NCI-H2029 (cell line): ENCODE results near the gene SPRTN.
"Not testable (repeated sequence)": the region's sequence is repeated elsewhere in the genome, so short reads cannot be mapped to it uniquely, and the experiment has no call there.

ENCODE experiments used
- DNase-seq: peaks from one replicate; lab custom pipeline; 2025; lab: John Stamatoyannopoulos, UW

The SPRTN gene

DNA sequence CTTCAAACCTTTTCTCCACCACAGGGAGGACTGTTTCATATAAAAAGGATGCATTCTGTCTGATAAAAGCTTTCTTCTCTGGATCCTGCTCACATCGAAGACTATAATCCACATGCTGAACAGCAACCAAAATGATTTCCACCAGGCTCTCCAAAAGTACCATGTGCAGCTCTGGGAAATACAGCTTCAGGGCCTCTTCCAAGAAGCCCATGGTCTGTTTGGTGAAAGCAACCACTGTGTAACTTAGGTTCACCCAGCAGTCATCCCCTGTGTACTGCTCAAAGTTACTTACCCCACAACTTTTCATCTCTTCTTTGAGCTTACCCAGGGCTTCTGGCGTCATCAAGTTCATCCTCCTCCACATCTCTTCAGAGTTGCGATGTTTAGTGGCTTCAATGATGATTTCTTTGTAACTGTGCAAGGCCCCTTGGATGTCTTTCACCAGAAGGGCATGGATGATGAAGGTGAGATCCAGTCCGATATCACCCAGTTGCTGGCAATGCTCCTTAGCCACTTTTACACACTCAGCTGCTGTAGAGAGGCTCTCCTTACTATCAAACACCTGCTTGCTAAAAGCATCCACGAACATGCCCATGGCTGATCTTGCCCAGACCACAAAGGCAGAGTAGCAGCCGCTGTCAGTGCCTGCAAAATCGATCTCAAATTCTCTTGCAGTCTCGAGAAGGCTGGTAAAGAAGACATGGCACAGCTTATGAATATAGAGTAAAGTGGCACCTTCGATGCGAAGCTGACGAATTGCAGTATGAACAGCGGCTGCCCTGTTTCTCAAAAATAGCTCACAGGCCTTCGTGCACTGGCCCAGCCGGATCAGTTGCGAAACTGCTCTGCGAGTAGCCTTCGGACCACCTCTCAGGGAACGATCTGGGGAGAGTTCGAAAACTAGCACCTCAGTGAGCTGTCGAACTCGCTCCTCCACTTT is 2.2 kb upstream of the SPRTN start:
- no peak for DNase-seq

DNA sequence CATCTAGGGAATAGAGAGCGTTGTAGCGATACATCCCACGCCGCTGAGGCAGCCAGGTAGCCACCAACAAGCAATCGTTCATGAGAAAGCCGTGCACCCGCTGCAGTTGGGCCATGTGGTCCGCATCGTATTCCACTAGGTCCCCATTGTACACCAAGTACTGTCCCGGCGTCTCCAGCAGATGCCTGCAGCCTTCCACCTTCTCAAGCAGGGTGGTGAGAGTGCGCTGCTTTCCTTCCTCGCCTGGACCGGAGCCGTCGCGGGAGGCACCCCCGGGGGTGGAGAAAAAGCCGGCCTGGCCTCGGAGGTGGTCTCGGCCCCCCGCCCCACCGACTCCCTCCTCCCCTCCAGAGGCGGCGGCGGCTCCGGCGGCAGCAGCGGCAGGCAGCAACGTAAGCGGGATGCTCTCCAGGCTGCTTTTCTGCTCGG is 1.0 kb upstream of the SPRTN start:
- no peak for DNase-seq

DNA sequence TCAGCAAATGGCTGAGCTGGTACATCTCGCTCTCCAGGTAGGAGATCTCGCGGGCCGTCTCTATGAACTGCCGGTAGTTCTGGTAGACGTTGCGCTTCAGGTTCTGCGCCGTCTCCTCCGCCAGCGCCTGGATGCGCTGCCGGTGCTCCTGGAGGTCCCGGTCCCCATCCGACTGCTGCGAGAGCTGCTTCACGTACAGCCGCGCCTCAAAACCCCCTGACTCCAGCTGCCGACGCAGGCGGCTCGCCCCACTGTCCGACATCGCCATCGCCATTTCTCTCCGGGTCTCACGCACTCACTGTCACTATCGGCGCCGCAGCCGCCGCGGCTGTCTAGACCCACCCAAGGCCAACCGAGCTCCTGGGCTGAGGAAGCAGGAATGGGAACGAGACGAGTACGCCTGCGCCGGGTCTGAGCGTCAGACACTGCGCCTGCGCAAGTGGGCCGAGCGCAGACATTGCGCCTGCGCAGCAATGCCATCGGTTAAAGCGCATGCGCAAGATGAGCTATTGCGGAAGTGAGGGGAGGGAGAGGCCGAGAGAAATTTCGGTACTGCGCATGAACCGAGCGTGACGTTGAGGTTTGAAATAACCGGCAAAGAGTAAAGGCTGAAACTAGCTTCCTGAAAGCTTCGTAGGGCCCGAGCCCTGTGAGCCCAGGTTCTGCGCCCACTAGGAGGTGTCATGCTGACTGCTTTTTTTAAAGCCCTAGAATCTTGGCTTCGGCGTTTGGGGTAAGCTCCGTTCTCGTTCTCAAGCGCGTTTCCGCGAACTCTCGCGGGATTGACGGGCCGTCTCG is 422 bp upstream of the SPRTN start, which contains the start of gene EXOC8:
Gene EXOC8, minus strand, starts transcription at position 381 of the 798 bp plus-strand sequence. Its CDS starts 107 bp downstream, at position 274.
- DNase-seq = peak; percentile 92

DNA sequence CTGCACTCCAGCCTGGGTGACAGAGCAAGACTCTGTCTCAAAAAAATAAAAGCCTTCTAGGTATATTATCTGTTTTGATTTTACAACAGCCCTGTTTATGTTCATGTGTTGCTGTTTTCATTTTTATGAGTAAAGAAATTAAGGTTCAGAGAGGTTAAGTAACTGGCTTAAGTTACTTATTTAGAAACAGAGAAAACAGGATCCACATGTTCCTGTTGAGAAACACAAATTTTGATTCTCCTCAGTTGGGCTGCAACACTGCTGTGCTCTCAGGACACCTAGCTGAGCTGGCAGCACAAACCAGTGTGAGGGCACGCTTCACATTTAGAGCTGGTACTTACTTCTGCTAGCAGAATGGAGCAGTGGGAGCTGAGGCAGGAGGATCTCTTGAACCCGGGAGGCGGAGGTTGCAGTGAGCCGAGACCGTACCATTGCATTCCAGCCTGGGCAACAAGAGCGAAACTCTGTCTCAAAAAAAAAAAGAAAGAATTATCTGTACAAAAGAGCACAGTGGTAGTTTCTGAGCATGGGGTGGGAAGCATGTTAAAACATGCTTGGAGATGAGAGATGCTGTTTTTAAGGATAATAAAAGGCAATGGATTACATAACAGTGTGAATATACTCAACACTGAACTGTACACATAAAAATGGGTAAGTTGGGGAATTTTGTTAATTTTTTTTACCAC is 2.4 kb downstream of the SPRTN start:
- DNase-seq = no peak

DNA sequence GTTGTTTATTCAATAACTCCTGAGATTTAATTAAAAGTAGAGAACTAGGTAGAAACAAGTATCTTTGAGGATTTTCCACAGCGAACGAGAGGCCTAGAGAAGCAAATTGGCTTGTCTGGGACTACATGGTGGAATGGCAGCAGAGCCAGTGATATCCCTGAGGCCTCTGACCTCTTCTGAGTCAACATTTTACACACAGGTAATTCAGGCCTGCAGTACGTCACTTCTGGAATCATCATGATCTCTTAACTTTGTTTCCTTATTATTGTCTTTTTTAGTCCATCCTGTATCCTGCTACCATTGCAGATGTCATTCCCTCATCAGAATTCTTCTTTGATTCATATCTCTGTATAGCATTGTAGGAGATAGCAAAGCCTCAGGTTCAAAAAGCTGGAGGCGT is 9.9 kb downstream of the SPRTN start:
- DNase-seq = no peak

DNA sequence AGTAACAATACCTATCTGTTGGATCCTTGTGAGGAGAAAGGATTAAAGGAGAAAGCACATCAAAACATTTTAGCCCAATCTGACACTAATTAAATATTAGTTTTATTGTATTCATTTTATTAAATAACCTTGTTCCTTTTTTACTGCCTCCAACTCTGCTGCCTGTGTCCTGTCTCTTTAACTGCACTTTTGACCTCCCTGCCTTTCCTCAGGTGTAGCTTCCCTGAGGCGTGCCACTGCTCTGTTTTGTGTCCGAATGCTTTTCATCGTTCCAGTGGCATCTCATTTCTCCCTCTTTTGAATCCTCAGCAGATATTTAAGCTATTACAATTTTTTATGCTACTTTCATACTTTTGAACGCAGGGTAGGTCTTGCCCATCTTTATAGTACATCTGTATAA is 10.3 kb downstream of the SPRTN start:
- DNase-seq = no peak

DNA sequence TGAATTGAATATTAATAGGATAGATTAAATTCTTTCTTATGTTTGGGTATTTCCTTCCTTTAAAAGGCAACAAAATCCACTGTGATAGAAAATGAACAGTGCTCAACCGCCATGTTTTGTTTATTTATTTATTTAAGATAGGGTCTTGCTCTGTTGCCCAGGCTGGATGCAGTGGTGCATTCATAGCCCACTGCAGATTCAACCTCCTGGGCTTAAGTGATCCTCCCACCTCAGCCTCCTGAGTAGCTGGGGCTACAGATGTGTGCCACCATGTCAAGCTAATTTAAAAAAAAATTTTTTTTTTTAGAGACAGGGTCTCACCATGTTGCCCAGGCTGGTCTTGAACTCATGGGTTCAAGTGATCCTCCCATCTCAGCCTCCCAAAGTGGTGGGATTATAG is 10.8 kb downstream of the SPRTN start:
- not testable (repeated sequence) for DNase-seq

DNA sequence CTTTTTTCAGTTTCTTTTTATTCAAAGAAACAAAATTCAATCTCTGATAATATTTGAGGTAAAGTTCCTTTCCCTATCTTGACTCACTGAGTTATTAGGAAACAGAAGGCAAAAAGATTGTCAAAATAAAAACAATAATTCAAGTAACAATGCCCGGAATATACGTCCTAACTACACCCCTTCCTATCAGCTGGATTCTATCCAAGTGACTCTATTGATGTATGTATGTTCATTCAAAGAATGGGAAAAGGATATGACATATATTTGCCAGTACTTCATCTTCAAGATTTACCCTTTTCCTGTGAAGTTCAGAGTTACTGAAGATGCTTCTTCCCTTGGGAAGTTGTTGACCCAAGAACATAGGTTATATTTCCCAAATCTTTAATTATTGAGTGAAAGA is 13.7 kb downstream of the SPRTN start:
- DNase-seq = no peak

DNA sequence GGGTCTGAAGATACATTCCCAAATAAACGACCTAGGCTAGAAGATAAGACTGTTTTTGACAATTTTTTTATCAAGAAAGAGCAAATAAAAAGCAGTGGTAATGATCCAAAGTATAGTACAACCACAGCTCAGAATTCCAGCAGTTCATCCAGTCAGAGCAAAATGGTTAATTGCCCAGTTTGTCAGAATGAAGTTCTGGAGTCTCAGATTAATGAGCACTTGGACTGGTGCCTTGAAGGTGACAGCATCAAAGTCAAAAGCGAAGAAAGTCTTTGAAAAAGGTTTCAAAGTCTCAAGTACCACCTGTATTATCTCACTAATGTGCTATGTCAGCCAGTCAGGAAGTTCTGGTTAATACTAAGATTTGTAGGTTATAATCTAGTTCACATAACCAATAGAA is 15.0 kb downstream of the SPRTN start:
- DNase-seq = no peak

DNA sequence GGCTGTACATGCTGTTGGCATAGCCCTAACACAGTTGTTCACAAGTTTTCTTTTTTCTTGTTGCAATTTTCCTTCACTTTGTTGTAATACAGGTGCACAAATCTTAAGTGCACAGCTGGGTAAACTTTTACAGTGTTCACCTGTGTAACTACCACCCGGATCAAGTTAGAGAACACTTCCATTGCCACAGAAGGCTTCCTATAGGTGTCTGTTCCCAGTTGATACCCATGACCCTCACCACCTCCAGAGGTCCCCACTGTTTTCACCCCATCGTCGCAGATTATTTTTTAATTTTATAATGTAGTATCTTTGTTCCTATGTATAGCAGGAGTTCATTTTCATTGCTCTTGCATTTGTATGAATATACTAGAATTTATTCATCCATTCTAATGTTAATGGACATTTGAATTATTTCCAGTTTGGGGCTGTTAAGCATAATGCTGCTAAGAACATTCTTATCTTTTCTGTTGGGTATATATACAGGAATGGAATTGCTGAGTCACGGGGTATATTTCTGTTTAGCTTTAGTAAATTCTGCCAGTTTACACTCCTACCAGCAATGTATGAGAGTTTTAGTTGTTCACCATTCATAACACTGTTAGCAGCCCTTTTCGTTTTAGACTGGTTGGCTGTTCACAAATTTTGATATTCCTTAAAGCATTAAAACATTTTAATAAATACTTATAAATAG is 16.4 kb downstream of the SPRTN start:
- DNase-seq = no peak

DNA sequence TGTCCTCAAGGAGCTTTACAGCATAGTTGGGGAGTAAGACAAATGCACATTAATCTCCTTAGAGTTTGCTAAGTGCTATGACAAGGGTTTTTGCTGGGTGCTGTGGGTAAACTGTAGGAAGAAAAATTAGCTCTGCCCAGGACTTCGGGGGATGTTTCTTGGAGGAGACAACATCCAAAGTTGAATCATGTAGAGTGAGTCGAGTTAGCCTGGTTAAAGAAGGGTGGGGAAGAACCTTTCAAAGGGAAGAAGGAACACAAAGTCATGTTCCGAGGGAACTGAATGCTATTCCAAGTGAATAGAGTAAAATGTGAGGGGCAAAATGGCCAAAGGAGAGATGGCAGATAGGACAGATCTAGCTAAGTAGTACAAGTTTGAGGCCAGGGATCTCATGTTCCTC is 17.1 kb downstream of the SPRTN start:
- no peak for DNase-seq

DNA sequence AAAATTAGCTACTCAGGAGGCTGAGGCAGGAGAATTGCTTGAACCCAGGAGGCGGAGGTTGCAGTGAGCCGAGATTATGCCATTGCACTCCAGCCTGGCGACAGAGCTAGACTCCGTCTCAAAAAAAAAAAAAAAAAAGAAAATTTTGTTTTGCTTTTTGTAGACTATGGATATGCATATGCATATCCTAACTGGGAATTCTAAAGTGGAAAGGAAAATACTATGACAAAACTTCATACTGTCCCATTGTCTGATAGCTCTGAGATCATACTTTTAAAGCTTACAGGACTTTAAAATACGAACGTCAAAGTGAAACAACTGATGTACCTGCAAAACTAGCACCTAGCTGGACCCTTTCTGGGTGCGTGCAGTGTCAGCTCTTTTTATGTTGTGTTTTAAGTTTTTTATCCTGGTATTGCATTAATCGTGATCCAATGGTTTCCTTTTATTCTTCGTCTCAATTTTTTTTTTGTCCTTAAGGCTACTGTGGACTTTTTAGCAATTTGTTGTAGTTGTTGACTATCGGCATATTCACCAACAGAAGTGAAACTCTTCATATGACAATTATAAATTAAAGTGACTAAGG is 19.2 kb downstream of the SPRTN start:
- DNase-seq = no peak

DNA sequence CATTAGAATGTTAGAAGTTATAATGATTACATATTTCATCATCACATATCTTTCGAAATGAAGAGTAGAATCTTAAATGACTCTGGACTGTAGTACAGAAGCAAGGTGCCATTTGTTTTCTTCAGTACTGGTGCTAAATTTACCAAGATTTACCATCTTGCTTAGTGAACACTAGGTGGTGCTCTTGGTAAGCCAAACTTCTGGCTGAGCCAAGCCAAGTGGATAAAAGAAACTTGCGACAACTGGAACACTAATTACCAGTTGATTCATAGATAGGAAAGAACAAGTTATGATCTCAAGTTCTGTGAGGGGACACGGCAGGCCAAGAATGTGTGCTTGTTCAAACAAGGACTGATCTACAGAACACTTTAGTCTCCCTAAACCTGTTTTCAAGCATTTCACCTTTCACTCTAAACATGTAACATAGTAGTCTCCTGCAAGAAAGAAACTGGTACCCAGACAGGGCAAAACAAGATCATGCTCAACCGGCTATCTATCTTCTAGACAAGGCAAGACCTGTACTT is 19.8 kb downstream of the SPRTN start:
- DNase-seq = peak; percentile 48

DNA sequence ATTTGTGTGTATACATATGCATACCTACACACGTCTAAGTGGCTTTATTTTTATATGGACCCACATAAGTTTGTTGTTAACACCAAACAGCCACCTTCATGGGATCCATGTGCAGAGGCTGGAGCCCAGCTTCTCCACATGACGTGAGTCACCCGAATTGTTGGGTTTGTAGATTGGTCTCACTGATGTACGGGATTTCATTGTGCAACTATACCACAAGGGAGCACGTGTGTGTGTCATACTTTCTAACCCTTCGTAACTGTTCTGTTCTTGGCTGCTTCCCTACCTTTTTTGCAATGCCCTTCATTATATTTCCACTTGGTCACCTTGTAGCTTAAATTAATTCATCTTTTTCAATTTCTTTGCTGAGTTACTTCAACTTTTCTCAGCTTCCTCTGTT is 21.0 kb downstream of the SPRTN start:
- DNase-seq = no peak

DNA sequence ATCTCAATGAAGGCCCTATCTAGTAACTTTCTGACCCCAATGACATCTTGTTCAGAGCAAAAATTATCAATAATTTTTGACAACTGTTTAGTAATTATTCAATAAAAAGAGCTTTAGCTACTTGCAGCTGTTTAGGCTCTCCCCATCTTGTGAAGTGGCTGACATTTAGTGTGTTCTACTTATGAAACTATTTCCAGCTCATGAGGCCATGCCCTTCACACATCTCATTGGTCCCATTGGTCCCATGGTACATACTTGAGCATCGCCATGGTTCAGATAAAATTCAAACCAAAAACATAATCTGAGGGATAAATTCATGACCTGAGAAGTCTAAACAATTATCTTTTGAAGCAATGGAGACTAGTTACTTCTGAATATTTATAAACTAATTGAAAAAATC is 24.2 kb downstream of the SPRTN start:
- no peak for DNase-seq

DNA sequence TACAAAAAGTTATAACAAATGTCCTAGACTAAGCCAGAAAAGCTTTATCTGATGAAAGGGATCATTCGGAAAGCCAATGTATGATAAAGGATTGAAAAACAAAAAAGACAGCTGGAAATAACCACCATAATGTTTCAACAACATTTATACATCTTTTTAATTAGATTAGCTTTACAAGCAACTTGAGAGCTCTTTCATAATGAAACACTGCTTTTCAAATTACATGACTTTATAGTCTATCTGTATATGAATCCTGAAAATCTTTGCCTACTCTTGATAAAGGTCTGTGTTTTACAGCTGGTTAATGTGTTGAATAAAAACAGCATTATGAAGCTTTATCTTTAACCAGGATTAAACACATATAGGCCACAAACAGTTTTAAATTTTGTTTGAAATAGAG is 25.5 kb downstream of the SPRTN start:
- DNase-seq = no peak

DNA sequence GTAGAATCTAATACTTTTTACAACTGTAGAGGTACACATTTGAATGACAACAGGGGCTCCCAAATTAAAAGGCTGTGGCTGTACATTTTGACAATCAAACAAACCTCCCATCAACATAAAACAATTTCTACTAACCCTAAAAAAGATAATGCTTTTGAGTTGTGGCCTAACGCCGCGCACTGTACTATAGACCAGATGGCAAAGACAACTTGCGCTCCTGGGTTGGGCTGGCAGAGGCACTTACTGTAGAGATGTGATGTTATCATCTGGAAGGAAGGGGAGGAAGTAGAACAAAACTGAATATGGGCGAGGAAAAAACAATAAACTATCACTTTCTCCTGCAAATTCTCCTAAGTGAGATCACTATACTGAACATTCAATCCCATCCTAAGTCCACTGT is 26.1 kb downstream of the SPRTN start:
- no peak for DNase-seq

DNA sequence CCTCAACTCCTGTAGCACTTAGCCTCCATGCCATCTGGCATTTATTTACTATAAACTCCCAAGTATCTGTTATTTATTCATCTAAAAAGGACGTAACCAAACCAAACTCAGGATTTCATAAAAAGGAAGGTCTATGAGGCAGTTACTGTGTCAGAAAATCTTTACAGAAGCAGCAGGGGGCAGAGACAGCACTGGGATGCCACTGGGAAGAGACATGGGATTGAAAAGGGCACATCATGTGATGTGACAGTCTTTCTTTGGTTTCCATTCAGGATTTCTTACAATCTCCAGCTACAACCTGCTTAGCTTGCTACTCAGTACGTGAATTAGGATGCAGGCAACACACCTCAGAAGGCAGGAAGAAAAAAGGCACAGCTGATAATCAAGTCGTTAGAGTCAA is 31.2 kb downstream of the SPRTN start:
- DNase-seq = no peak

DNA sequence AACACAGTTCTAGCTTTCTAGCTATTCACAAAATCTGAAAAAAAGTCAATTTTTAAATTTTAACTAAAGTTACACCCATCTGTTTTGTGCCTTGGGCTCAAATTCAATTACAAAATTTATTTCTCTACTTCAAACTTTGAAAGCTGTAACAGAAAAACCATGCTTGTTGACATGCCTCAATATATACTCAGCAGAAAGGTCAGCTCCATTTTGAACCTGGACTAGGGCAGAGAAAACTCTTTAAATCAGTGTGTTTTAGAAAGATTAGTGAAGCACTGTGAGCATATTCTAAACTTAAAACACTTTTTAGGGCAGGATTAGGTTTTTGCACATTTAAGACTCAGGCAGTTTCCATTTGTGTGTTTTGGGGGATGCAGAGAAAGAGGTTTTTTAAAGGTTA is 34.4 kb downstream of the SPRTN start:
- no peak for DNase-seq

DNA sequence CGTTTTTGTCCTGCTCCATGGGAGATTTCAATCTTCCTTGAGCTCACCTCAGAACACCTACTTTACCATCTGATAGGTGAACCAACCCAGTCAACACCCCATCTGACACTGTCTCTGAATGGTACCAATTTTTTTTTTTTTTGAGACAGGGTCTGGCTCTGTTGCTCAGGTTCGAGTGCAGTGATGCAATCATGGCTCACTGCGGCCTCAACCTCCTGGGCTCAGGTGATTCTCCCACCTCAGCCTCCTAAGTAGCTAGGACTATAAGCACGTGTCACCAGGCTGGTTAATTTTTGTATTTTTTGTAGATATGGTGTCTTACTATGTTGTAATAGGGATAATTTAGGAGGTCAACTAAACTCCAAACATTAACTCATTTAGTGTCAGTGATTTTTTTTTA is 36.3 kb downstream of the SPRTN start:
- no peak for DNase-seq

DNA sequence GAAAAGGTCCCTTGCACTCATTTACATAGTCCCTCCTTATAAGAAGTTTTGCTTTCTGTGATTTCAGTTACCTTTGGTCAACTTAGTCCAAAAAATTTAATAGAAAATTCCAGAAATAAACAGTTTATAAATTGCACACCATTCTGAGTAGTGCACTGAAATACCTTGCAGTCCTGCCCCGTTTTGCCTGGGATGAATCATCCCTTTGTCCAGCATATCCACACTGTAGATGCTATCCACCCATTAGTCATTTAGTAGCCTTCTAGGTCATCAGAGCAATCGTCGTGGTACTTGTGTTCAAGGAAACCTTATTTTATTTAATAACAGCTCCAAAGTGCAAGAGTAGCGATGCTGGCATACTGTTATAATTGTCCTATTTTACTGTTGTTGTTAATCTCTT is 38.0 kb downstream of the SPRTN start:
- no peak for DNase-seq
